ENCODE measurements around the gene ELFN2.

The ELFN2 gene

DNA sequence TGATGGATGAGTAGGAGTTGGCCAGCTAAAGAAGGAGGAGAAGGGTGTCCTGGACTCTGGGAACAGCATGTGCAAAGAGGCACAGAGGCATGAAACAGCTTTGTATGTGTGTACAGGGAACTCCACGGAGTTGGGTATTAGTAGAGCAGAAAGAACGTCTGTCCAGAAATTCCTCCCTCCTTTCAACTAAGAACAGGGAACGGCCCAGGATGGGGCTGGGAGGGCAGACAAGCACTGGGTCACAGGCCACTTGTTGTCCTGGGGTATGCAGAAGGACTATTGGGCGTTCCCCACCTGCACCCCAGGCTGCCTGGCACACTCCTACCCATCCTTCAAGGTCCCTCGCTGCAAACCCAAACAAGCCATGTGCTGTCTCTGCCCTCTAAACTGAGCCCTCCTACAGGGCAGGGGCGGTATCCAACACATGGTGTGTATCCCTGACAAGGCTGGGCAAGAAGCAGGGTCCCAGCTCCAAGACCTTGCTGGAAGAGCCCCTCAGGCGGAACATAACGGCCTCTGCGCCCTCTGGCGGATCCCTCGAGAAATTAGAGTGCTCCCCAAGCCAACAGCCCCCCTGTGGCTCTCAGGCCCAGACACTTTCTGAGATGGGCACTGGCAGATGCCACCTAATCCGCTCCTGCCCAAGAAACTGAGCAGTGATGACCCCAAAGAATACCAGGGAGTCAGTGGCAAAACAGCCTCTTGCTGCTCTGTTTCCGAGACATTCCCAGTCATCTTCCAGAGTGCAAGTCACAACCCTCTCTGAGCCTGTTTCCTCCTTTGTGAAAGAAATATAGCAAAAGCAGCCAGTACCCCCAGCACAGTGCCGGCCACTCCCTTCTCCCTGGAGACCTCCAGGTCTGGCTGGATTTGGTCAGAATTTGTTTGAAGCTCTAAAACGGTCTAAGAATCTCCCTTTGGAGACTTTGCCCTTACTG lies 1.6 kb upstream of the ELFN2 start:
- H4K20me1 ChIP-seq (ENCODE audit: control insufficient read depth, insufficient read depth, low read depth, low read length): no peaks in the 10 kb centered on the region

DNA sequence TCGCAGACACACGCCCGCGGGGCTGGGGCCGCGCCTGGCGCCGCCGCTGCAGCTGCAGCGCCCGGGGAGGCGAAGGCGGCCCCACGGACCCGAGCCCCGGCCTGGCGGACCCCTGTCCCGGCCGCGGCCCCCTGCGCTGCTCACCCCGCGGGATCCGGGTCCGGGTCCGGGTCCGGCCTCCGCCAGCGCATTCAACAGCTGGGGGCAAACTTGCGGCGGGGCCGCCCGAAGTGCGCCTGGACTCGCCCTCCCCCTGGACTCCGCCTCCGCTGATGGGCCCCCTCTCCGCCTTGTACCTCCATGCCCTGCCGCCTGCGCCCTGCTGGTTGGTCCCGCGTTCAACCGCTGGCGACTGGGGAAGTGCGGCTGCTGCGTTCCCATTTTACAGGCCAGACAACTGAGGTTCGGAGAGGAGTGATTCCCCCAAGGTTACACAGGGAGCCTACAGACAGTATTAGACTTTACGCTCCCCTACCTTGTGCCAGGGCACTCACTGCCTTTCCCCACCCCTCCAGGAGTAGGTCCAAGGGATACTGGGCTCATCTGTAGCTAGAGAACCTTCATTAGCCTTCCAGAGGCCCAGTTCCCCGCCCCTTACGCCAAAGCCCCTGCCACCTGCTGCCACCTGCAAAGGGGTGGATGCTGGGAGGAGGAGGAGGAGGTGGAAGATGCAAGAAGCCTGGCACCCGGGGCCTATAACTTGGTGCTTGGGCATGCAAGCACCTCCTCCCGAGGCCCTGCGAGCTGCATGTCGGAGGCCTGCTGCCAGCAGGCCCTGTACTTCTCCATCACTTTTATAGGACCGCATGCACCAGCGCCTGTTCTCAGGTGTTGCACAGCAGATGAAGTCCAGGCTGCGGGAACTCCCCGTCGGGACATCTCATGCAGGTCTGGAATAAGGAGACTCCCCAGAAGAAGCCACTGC lies 694 bp upstream of the ELFN2 start:
- H3K36me3 ChIP-seq (ENCODE audit: control insufficient read depth, low read length): no peaks in the 10 kb centered on the region
- H4K20me1 ChIP-seq (ENCODE audit: control insufficient read depth, insufficient read depth, low read depth, low read length): no peaks in the 10 kb centered on the region
- H3K27ac ChIP-seq (ENCODE audit: low read depth, low read length): no peak overlapping the region
- TF ChIP-seq, protein P1, sequence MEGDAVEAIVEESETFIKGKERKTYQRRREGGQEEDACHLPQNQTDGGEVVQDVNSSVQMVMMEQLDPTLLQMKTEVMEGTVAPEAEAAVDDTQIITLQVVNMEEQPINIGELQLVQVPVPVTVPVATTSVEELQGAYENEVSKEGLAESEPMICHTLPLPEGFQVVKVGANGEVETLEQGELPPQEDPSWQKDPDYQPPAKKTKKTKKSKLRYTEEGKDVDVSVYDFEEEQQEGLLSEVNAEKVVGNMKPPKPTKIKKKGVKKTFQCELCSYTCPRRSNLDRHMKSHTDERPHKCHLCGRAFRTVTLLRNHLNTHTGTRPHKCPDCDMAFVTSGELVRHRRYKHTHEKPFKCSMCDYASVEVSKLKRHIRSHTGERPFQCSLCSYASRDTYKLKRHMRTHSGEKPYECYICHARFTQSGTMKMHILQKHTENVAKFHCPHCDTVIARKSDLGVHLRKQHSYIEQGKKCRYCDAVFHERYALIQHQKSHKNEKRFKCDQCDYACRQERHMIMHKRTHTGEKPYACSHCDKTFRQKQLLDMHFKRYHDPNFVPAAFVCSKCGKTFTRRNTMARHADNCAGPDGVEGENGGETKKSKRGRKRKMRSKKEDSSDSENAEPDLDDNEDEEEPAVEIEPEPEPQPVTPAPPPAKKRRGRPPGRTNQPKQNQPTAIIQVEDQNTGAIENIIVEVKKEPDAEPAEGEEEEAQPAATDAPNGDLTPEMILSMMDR (IDR thresholded peaks at IDR 0.05; ENCODE audit: low read depth, low read length, poor library complexity, severe bottlenecking): no peak
- TF ChIP-seq EZH2phosphoT487 (IDR thresholded peaks at IDR 0.05; ENCODE audit: borderline replicate concordance, low read length): no peak; the same call in 1 of the 2 replicates
- no peaks in the 10 kb centered on the region for H3K9me3 ChIP-seq (ENCODE audit: control insufficient read depth, insufficient read depth, low read length)
- H3F3A ChIP-seq (ENCODE audit: control insufficient read depth, insufficient read depth): no peaks in the 10 kb centered on the region
- H3K4me1 ChIP-seq (ENCODE audit: control insufficient read depth, low read length): no peaks in the 10 kb centered on the region
- H3K27me3 ChIP-seq (ENCODE audit: control insufficient read depth, low read length): peaks cover 83% of the 10 kb centered on the region
- H3K9me2 ChIP-seq (replicated peaks; ENCODE audit: control insufficient read depth, low read length): no peaks in the 10 kb centered on the region
- H3K79me2 ChIP-seq (ENCODE audit: control insufficient read depth, low read length): no peaks in the 10 kb centered on the region
- no peak overlapping the region for H3K4me3 ChIP-seq (ENCODE audit: low read length)
- H3K4me2 ChIP-seq (ENCODE audit: low read length): no peak overlapping the region

More for the DNA sequence above, 1.6 kb upstream of the ELFN2 start:
- Histone ChIP-seq H3K4me1 (ENCODE audit: control insufficient read depth, low read length) (no peaks in the 10 kb centered on the region), H3K27ac (ENCODE audit: low read depth, low read length) (no peak overlapping the region), H3K36me3 (ENCODE audit: control insufficient read depth, low read length) (no peaks in the 10 kb centered on the region), H3K4me3 (ENCODE audit: low read length) (no peak overlapping the region), H3F3A (ENCODE audit: control insufficient read depth, insufficient read depth) (no peaks in the 10 kb centered on the region), H3K79me2 (ENCODE audit: control insufficient read depth, low read length) (no peaks in the 10 kb centered on the region), H3K9me2 (replicated peaks; ENCODE audit: control insufficient read depth, low read length) (no peaks in the 10 kb centered on the region), H3K9me3 (ENCODE audit: control insufficient read depth, insufficient read depth, low read length) (no peaks in the 10 kb centered on the region), H3K27me3 (ENCODE audit: control insufficient read depth, low read length) (peaks cover 89% of the 10 kb centered on the region), H3K4me2 (ENCODE audit: low read length) (no peak overlapping the region)
- TF ChIP-seq EZH2phosphoT487 (IDR thresholded peaks at IDR 0.05; ENCODE audit: borderline replicate concordance, low read length): no peak
- TF ChIP-seq, protein P1 (IDR thresholded peaks at IDR 0.05; ENCODE audit: low read depth, low read length, poor library complexity, severe bottlenecking): peak; percentile 95

DNA sequence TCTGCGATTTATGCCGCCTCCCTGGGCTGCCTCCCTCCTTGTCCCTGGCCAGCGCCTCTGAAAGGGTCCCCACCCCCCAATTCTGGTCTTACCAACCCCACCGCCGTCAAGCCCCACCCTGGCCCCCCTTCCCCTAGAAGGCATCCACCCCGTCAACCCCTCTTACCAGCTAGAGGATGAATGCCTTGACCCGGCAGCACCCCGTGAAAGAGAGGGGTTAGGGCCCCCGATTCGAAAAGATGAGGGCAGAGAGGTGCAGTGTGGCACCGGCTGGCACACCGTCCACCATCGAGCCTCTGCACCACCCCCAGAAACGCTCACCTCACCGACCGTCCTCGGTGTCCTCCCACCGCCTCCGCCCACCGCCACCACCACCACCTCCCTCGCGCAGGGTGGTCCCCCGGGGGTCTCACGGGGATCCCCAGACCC lies 559 bp downstream of the ELFN2 start:
- Histone ChIP-seq H3K27ac (ENCODE audit: low read depth, low read length) (no peak overlapping the region), H3K9me3 (ENCODE audit: control insufficient read depth, insufficient read depth, low read length) (no peaks in the 10 kb centered on the region), H3K79me2 (ENCODE audit: control insufficient read depth, low read length) (no peaks in the 10 kb centered on the region), H3K36me3 (ENCODE audit: control insufficient read depth, low read length) (no peaks in the 10 kb centered on the region), H3K4me1 (ENCODE audit: control insufficient read depth, low read length) (no peaks in the 10 kb centered on the region), H3K4me3 (ENCODE audit: low read length) (no peak overlapping the region), H3F3A (ENCODE audit: control insufficient read depth, insufficient read depth) (no peaks in the 10 kb centered on the region), H3K9me2 (replicated peaks; ENCODE audit: control insufficient read depth, low read length) (no peaks in the 10 kb centered on the region), H3K4me2 (ENCODE audit: low read length) (no peak overlapping the region), H3K27me3 (ENCODE audit: control insufficient read depth, low read length) (peaks cover 75% of the 10 kb centered on the region), H4K20me1 (ENCODE audit: control insufficient read depth, insufficient read depth, low read depth, low read length) (no peaks in the 10 kb centered on the region)
- TF ChIP-seq EZH2phosphoT487 (IDR thresholded peaks at IDR 0.05; ENCODE audit: borderline replicate concordance, low read length): no peak
- TF ChIP-seq, protein P1 (IDR thresholded peaks at IDR 0.05; ENCODE audit: low read depth, low read length, poor library complexity, severe bottlenecking): no peak

Data from DOHH2 (cell line).